Lung (tissue), 12 donors: Measurements from ENCODE around the gene TMTC3. TPM values are rescaled to one million over a fixed set of nuclear protein-coding genes. Genes with fewer than 3 reads are reported as not detected.

Experiments used
- ATAC-seq: fragments of 200-7000 bp; cut with Tn5 transposase; one replicate; pipeline ENCODE4 v1.9.1; 2020; ENCODE audit warnings: moderate number of reproducible peaks; ENCODE audit not compliant: insufficient read depth, low FRiP score
- DNase-seq, 3 donors: peaks; one replicate each; pipeline ENCODE4 v3.0.0-alpha.2; 2013 to 2017
- H3K27ac ChIP-seq, 2 donors: one replicate each; pipeline ENCODE4 v1.5.1; 2013; ENCODE audit warnings: mild to moderate bottlenecking in 2 of 2, moderate library complexity in 2 of 2, control low read depth in 1 of 2, inconsistent platforms in 1 of 2, low read depth in 1 of 2, low read length in 1 of 2
- H3K27me3 ChIP-seq, 3 donors: one replicate each; pipeline ENCODE4 v1.5.1; 2013; ENCODE audit warnings: low read length in 2 of 3; ENCODE audit not compliant: control insufficient read depth in 3 of 3, insufficient read depth in 3 of 3
- H3K36me3 ChIP-seq, 4 donors: one replicate each; pipeline ENCODE4 v1.5.1; 2013; ENCODE audit warnings: low read length in 4 of 4, mild to moderate bottlenecking in 1 of 4, moderate library complexity in 1 of 4; ENCODE audit not compliant: control insufficient read depth in 4 of 4, insufficient read depth in 4 of 4
- H3K4me1 ChIP-seq, 5 donors: one replicate each; pipeline ENCODE4 v1.5.1; 2013; ENCODE audit warnings: low read length in 5 of 5, mild to moderate bottlenecking in 2 of 5, moderate library complexity in 1 of 5; ENCODE audit not compliant: control insufficient read depth in 5 of 5, insufficient read depth in 5 of 5
- H3K4me3 ChIP-seq: one replicate; pipeline ENCODE4 v1.5.1; 2013; ENCODE audit warnings: mild to moderate bottlenecking, control low read depth, moderate library complexity
- H3K9ac ChIP-seq, 2 donors: one replicate each; pipeline ENCODE4 v1.5.1; 2013; ENCODE audit warnings: low read length in 2 of 2, control low read depth in 1 of 2; ENCODE audit not compliant: insufficient read depth in 1 of 2
- H3K9me3 ChIP-seq, 4 donors: one replicate each; pipeline ENCODE4 v1.5.1; 2013; ENCODE audit warnings: low read length in 3 of 4, mild to moderate bottlenecking in 1 of 4, moderate library complexity in 1 of 4; ENCODE audit not compliant: control insufficient read depth in 4 of 4, insufficient read depth in 3 of 4
- WGBS, 2 donors: extraction: QIAGEN DNeasy Blood & Tissue Kit; methylation state at CpG; one replicate each; pipeline ENCODE4 v1.1.7; 2013; 5-methylcytosine and 5-hydroxymethylcytosine counted together
- polyA plus RNA-seq, 2 donors: library from polyadenylated mRNA; stranded (reverse); fragments of 200-250 nt; gene quantifications; one replicate each; pipeline ENCODE4 v1.2.1, GENCODE V29; 2013
- total RNA-seq, 2 donors: library from RNA; depleted of rRNA in 1 of 2; stranded (reverse); fragments of >200 nt in 1 of 2; gene quantifications; one replicate each; pipeline ENCODE4 v1.2.1, GENCODE V29; 2014 to 2021
- TF ChIP-seq, protein P1 (sequence below): IDR thresholded peaks from 2 replicates; pipeline ENCODE4 v1.5.1; 2012; ENCODE audit warnings: mild to moderate bottlenecking; ENCODE audit errors: control extremely low read depth, extremely low read depth
- donor health status: control.
- donor health status: control.
- donor health status: Bipolar disorder and iron deficiency.
- donor health status: healthy.
- donor health status: DM: yes; HTN: yes; CAD: no.

TMTC3 gene
- total and polyA plus RNA-seq, 4 donors = 3.4 to 36.2 (median 10.8) TPM

DNA sequence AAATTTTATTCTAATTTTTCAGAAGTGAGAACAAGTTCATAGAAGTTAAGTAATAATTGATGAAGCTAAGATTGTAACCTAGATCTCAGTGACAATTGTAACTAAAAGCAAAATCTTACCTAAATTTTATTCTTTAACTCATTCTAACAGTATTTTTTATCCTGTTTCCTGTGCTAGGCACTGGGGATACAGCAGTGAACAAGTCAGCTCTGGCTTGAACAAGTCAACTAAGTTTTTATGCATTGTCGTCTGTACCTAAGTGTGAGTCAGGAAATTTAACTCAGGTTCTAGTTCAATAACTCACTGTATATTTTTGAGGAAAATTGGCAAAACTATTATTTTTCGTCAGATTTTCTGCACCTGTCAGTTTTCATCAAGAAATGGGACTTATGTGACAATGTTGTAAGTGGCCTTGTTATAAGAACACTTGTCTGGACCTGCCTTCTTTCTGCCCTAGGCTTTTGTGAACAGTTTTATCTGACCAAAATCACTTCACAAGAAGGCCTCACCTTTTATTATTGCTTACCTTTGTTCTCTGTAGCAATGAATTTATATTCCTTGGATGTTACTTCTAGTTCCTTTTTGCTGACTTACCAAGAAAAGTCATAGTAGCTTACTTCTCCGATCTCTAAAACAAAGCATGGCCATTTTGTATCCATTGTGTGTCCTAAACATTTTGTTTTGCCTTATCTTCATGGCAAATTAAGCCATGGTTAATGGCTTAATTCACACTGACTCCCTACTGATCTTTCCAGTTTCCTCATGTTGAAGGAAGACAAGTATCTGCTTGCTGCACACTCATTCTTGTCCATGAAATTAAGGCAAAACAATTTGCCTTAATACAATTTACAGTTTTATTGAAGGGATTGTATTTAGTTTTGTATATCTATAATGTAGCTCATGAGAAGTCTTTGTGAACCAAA is 2.7 kb downstream of the TMTC3 start:
- ATAC-seq = no peak
- no peaks in the 10 kb centered on the region for H3K27me3 ChIP-seq
- H3K9me3 ChIP-seq = no peaks in the 10 kb centered on the region
- H3K27ac ChIP-seq = no peak overlapping the region
- H3K36me3 ChIP-seq = peaks cover 0 to 2% (median under 1%) of the 10 kb centered on the region in 4 donors
- no peak for DNase-seq
- TF ChIP-seq, protein P1, sequence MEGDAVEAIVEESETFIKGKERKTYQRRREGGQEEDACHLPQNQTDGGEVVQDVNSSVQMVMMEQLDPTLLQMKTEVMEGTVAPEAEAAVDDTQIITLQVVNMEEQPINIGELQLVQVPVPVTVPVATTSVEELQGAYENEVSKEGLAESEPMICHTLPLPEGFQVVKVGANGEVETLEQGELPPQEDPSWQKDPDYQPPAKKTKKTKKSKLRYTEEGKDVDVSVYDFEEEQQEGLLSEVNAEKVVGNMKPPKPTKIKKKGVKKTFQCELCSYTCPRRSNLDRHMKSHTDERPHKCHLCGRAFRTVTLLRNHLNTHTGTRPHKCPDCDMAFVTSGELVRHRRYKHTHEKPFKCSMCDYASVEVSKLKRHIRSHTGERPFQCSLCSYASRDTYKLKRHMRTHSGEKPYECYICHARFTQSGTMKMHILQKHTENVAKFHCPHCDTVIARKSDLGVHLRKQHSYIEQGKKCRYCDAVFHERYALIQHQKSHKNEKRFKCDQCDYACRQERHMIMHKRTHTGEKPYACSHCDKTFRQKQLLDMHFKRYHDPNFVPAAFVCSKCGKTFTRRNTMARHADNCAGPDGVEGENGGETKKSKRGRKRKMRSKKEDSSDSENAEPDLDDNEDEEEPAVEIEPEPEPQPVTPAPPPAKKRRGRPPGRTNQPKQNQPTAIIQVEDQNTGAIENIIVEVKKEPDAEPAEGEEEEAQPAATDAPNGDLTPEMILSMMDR = no peak
- no peak overlapping the region for H3K4me3 ChIP-seq
- H3K9ac ChIP-seq = no peak overlapping the region
- H3K4me1 ChIP-seq = peaks cover 0 to 11% (median 3%) of the 10 kb centered on the region in 5 donors
- 92 to 95% methylated on average over 3 of the region's 3 CpGs for WGBS, 2 donors

DNA sequence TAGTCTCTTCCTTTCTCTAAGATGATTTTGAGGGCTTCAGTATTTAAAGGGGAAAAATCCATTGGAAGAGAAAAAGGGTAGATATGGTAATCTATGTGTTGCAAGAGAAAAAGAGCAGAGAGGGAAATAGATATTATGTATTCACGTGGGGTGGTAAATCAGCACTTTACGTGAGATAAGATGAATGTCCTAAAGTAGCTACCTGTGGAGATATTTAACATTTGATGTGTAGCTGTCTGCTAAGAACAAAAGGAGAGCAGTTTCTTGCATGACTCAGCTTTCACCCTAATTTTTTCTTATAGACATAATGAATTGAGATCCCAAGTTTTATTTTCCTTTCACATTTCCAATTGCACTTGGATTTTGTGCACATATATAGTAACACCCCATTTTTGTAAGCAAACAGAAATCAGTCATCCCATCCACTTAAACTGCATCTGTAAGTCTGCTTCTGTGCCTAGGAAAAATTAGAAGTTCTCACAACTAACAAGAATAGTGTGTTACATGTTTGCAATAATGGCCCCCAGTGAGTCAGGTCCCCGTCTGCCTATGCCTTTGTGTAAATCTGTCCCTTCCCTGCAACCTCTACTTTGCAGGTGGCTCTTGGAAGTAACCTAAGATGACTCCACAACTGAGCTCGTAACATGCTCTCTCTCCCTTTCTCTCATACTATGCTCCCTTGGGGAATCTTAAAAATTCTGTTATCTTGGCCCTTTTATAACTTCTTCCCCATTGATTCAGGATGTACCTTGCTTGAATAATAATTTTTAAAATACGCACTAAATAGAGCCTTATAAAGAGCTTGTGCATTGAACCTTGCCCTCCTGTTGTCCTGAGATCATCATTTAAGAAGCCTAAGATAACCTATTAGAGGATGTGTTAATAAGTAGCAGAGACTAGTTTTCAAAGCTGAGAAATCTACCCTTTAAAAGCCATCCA is 3.7 kb downstream of the TMTC3 start:
- Histone ChIP-seq H3K4me3 (no peak overlapping the region), H3K27ac (no peak overlapping the region), H3K4me1 (peaks cover 0 to 11% (median 3%) of the 10 kb centered on the region in 5 donors), H3K27me3 (no peaks in the 10 kb centered on the region), H3K9me3 (no peaks in the 10 kb centered on the region), H3K9ac (no peak overlapping the region), H3K36me3 (peaks cover 0 to 2% (median 2%) of the 10 kb centered on the region in 4 donors)
- 88 to 90% methylated on average over 5 of the region's 5 CpGs for WGBS, 2 donors
- ATAC-seq = no peak
- no peak for DNase-seq
- TF ChIP-seq, protein P1 = no peak

GRCh38 chr12:88150063-88150462 is 8.0 kb downstream of the TMTC3 start:
- no peaks in the 10 kb centered on the region for H3K27me3 ChIP-seq
- WGBS, 2 donors = 96 to 98% methylated on average over 2 of the region's 2 CpGs
- H3K4me1 ChIP-seq = no peaks in the 10 kb centered on the region
- H3K9ac ChIP-seq = no peak overlapping the region
- H3K4me3 ChIP-seq = no peak overlapping the region
- ATAC-seq (no peak), DNase-seq (no peak)
- H3K36me3 ChIP-seq = peaks cover 0 to 2% (median under 1%) of the 10 kb centered on the region in 4 donors
- no peak overlapping the region for H3K27ac ChIP-seq
- TF ChIP-seq, protein P1 = no peak
- no peaks in the 10 kb centered on the region for H3K9me3 ChIP-seq
